ENCODE results near the gene PKD1L1.

DNA sequence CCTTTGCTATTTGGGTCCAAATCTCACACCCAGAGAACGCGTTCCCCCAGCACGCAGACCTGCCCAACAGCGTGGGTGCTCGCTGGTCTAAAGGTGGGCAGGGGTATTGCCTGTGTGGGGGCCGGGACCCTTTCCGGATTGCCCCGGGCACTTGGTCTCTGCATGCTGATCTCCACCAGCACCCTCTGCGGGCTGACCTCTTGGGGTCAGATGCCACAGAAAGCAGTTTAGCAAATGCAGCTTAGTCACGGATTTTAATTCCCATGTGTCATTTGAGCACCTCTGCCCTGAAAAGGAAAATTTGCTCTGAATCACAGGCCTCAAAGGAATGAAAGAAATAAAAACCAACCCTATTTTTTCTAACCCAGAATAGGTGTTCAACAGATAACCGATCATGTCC, 46.7 kb downstream of the PKD1L1 start:
- no peak for TF ChIP-seq POLR2AphosphoS5 (IDR thresholded peaks at IDR 0.05; ENCODE audit: borderline replicate concordance, low read depth, low read length)
- TF ChIP-seq FOXP2 (optimal IDR thresholded peaks at IDR 0.05; ENCODE audit: control extremely low read depth, extremely low read length, insufficient read depth) = no peak
- TF ChIP-seq EZH2 (IDR thresholded peaks at IDR 0.05) = no peak
